Small intestine (tissue), 7 donors: Measurements from ENCODE around the gene DNAJC7. TPM values are rescaled to one million over a fixed set of nuclear protein-coding genes. Genes with fewer than 3 reads are reported as not detected.

Source experiments
- DNase-seq, 2 donors: peaks; one replicate each; pipeline versions ENCODE4 v3.0.0 to v3.0.0-alpha.2; 2013
- FAIRE-seq: peaks from 2 replicates; lab custom pipeline; 2012; peaks lifted over from hg19 to GRCh38; lab: Jason Lieb, UNC
- H3K27ac ChIP-seq, 3 donors: one replicate each; pipeline ENCODE4 v1.5.1; 2013; ENCODE audit warnings: low read length in 2 of 3, mild to moderate bottlenecking in 2 of 3, control low read depth in 1 of 3, inconsistent platforms in 1 of 3, low read depth in 1 of 3, moderate library complexity in 1 of 3
- H3K27me3 ChIP-seq, 3 donors: one replicate each; pipeline ENCODE4 v1.6.1; 2013; ENCODE audit warnings: low read length in 3 of 3, inconsistent platforms in 1 of 3; ENCODE audit not compliant: control insufficient read depth in 3 of 3, insufficient read depth in 3 of 3
- H3K36me3 ChIP-seq, 3 donors: one replicate each; pipeline ENCODE4 v1.6.1; 2013; ENCODE audit warnings: low read length in 3 of 3, inconsistent platforms in 1 of 3, low read depth in 1 of 3, mild to moderate bottlenecking in 1 of 3, moderate library complexity in 1 of 3; ENCODE audit not compliant: control insufficient read depth in 3 of 3, insufficient read depth in 2 of 3
- H3K4me1 ChIP-seq, 3 donors: one replicate each; pipeline ENCODE4 v1.6.1; 2013; ENCODE audit warnings: low read length in 2 of 3, inconsistent platforms in 1 of 3, low read depth in 1 of 3, mild to moderate bottlenecking in 1 of 3, moderate library complexity in 1 of 3; ENCODE audit not compliant: control insufficient read depth in 3 of 3, insufficient read depth in 2 of 3
- H3K4me3 ChIP-seq, 3 donors: one replicate each; pipeline ENCODE4 v1.5.1; 2013; ENCODE audit warnings: low read length in 3 of 3, control low read depth in 1 of 3, inconsistent platforms in 1 of 3, low read depth in 1 of 3, mild to moderate bottlenecking in 1 of 3, moderate library complexity in 1 of 3
- H3K9me3 ChIP-seq, 2 donors: one replicate each; pipeline ENCODE4 v1.6.1; 2013; ENCODE audit warnings: low read depth in 1 of 2, low read length in 1 of 2; ENCODE audit not compliant: control insufficient read depth in 2 of 2, insufficient read depth in 1 of 2
- WGBS, 3 donors: extraction: QIAGEN DNeasy Blood & Tissue Kit; methylation state at CpG; one replicate each; pipeline ENCODE4 v1.1.7; 2013; 5-methylcytosine and 5-hydroxymethylcytosine counted together
- polyA plus RNA-seq, 4 donors: library from polyadenylated mRNA; stranded (reverse) in 3 of 4; unstranded in 1 of 4; fragments of 200-250 nt in 3 of 4; fragments of 120-200 nt in 1 of 4; gene quantifications; one replicate each; pipeline versions ENCODE4 v1.2.1 to v1.2.3, GENCODE V29; 2013
- donor health status: healthy with polysubstance abuse.
- donor health status: control.
- donor health status: control.
- donor health status: Bipolar disorder and iron deficiency.
- donor health status: healthy.

DNAJC7 gene
- polyA plus RNA-seq, 4 donors, result 70.0 to 91.2 (median 74.7) TPM

- peak within 1 kb of the TSS; percentile 42 to 82 (median 53) for H3K4me3 ChIP-seq
- DNase-seq (peak; percentile 57 to 85), FAIRE-seq (no peak)
- H3K36me3 ChIP-seq, result peaks cover 0 to 3% (median 0%) of the 10 kb centered on the region in 3 donors
- H3K4me1 ChIP-seq, result peaks cover 0 to 7% (median 0%) of the 10 kb centered on the region in 3 donors
- H3K27me3 ChIP-seq, result peaks cover 0 to 33% (median 9%) of the 10 kb centered on the region in 3 donors
- no peak within 1 kb of the TSS for H3K27ac ChIP-seq
- WGBS, 3 donors, result 2% methylated on average over 48 to 65 of the region's 65 CpGs
- H3K9me3 ChIP-seq, result no peaks in the 10 kb centered on the region
These were observed 33.3 kb upstream of the DNAJC7 start, which contains the start of gene C17orf113 for GRCh38 chr17:42050393-42051012. C17orf113 (minus strand) TSS chr17:42050601; CDS start chr17:42043376, 7,225 bp downstream.

GRCh38 chr17:42049834-42050392 lies 32.7 kb upstream of the DNAJC7 start:
- H3K36me3 ChIP-seq, result peaks cover 0 to 3% (median 0%) of the 10 kb centered on the region in 3 donors
- 0 to 2% (median 0%) methylated on average over 5 to 7 of the region's 7 CpGs for WGBS, 3 donors
- H3K4me1 ChIP-seq, result peaks cover 0 to 7% (median 0%) of the 10 kb centered on the region in 3 donors
- FAIRE-seq (no peak), DNase-seq (peak in 1 of 2 donors; percentile 32)
- H3K27me3 ChIP-seq, result peaks cover 0 to 27% (median 9%) of the 10 kb centered on the region in 3 donors
- no peak overlapping the region for H3K27ac ChIP-seq
- H3K4me3 ChIP-seq, result peak overlapping the region; percentile 42 to 82 (median 53)
- no peaks in the 10 kb centered on the region for H3K9me3 ChIP-seq

DNA sequence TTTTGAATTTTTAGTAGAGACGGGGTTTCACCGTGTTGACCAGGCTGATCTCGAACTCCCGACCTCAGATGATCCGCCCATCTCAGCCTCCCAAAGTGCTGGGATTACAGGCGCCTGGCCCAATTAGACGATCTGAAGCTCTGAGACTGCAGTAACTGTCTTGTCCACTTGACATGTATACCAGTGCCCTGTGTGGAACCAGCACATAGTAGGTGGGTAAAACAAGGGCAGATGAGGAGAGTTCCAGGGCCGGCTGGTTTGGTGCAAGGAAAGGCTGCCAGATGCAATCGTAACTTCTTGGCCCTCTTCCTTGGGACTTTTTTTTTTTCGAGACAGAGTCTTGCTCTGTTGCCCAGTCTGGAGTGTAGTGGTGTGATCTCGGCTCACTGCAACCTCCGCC lies 30.1 kb upstream of the DNAJC7 start:
- DNase-seq, result no peak
- Histone ChIP-seq H3K27me3 (peaks cover 0 to under 1% (median 0%) of the 10 kb centered on the region in 3 donors), H3K4me1 (peaks cover 0 to 7% (median 0%) of the 10 kb centered on the region in 3 donors), H3K4me3 (no peak overlapping the region), H3K36me3 (peaks cover 0 to 16% (median 0%) of the 10 kb centered on the region in 3 donors), H3K27ac (no peak overlapping the region), H3K9me3 (no peaks in the 10 kb centered on the region)
- 85% methylated on average over 12 of the region's 12 CpGs for WGBS, 3 donors
- no peak for FAIRE-seq

DNA sequence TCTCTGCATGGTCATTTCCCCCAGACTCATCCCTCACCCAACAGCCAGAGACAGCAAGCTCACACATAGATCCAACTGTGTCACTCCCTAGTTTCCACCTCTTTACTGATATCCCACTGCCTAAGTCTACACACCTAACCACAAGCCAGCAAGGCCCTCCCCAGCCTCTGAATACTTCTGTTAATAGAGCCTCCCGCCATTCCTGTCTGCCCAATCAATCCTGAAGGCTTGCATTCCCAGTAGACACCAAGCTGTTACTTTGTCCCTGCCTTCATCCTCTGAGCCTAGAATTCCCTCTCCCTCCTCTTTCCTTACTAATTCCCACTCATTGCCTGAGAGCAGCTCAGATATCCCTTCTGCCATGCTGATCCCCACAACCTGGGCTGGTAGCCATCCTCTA lies 28.5 kb upstream of the DNAJC7 start:
- peaks cover 0 to 16% (median 0%) of the 10 kb centered on the region in 3 donors for H3K36me3 ChIP-seq
- peaks cover 0 to 7% (median 0%) of the 10 kb centered on the region in 3 donors for H3K4me1 ChIP-seq
- H3K4me3 ChIP-seq, result no peak overlapping the region
- no peaks in the 10 kb centered on the region for H3K9me3 ChIP-seq
- WGBS, 3 donors, result 86 to 89% (median 88%) methylated on average over 1 of the region's 1 CpG
- DNase-seq (no peak), FAIRE-seq (no peak)
- no peaks in the 10 kb centered on the region for H3K27me3 ChIP-seq
- no peak overlapping the region for H3K27ac ChIP-seq

DNA sequence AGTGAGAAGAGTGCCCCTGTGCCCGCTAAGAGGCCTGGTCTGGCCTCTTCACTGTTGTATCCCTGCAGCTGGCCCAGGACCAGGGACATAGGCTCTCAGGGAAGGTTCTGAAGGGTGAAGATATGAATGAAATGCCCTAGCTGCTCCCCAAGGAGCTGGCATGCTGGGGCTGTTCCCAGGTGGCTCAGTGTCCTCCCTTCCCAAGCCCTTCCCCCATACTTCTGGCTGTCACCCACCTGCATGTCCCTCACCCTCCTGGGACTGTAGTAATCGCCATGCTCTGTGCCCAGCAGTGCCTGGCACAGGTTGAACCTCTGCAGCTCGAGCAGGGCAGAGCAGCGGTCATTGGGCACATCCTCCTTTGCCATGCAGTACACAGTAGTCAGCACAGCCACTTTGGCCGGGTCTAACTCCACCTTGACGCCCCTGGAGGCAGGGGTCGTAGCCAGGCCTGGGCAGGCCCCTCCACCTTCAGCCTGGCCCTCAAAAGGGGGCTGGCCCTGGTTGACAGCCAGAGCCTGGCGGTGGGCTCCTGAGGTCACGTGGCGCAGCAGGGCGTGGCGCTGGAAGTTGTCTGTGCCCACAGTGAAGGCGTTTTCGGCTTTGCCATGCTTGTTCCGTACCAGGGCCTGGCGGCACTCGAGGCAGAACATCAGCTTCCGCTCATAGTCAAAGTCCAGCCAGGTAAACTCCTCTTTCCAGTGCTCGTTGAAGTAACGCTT lies 25.5 kb upstream of the DNAJC7 start:
- H3K27ac ChIP-seq, result no peak overlapping the region
- H3K4me3 ChIP-seq, result no peak overlapping the region
- H3K4me1 ChIP-seq, result no peaks in the 10 kb centered on the region
- peaks cover 0 to 16% (median 0%) of the 10 kb centered on the region in 3 donors for H3K36me3 ChIP-seq
- DNase-seq (no peak), FAIRE-seq (no peak)
- 89 to 91% (median 89%) methylated on average over 20 of the region's 20 CpGs for WGBS, 3 donors
- H3K9me3 ChIP-seq, result no peaks in the 10 kb centered on the region
- peaks cover 0 to 13% (median 4%) of the 10 kb centered on the region in 3 donors for H3K27me3 ChIP-seq

GRCh38 chr17:42041619-42042018 lies 24.4 kb upstream of the DNAJC7 start:
- FAIRE-seq, result no peak

DNA sequence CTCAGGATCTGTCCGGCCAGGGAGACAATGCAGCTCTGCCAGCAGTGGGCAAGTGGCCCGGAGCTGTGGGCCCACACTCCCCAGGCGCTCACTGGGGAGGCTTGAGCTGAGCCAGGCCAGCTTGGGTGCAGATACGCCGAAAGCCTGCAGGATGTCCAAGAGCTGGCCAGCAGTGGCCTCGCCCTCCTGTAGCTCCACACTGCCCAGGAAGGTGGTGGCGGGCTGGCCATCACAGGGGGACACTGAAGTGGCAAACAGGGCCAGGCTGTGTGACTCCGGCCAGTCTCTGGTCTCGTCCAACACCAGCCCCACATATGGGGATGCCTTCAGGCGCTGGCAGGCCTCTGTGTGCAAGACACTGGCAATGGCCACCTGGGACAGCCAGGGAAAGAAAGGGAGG lies 23.6 kb upstream of the DNAJC7 start:
- no peaks in the 10 kb centered on the region for H3K4me1 ChIP-seq
- no peak overlapping the region for H3K4me3 ChIP-seq
- H3K27ac ChIP-seq, result no peak overlapping the region
- WGBS, 3 donors, result 94 to 97% (median 96%) methylated on average over 10 of the region's 10 CpGs
- no peak for DNase-seq
- no peaks in the 10 kb centered on the region for H3K9me3 ChIP-seq
- FAIRE-seq, result no peak
- H3K27me3 ChIP-seq, result peaks cover 0 to 13% (median 4%) of the 10 kb centered on the region in 3 donors
- peaks cover 0 to 14% (median 0%) of the 10 kb centered on the region in 3 donors for H3K36me3 ChIP-seq

More at GRCh38 chr17:42041619-42042018, 24.4 kb upstream of the DNAJC7 start:
- Histone ChIP-seq H3K9me3 (no peaks in the 10 kb centered on the region), H3K27ac (no peak overlapping the region), H3K4me3 (no peak overlapping the region), H3K27me3 (peaks cover 0 to 13% (median 4%) of the 10 kb centered on the region in 3 donors), H3K36me3 (peaks cover 0 to 16% (median 0%) of the 10 kb centered on the region in 3 donors), H3K4me1 (no peaks in the 10 kb centered on the region)
- no peak for DNase-seq
